OCI-LY7 (cell line): ENCODE measurements around the gene REEP6. TPM values are rescaled to one million over a fixed set of nuclear protein-coding genes. Genes with fewer than 3 reads are reported as not detected.

ENCODE experiments used
- BruUV-seq: library from RNA; stranded (reverse); fragments of 400-500 nt; replicated peaks from 2 replicates; lab custom pipeline; 2021; lab: Mats Ljungman, UMichigan
- CTCF ChIA-PET: fragments of 300-600 bp; sonication (Branson Sonifier 250); formaldehyde crosslinking; loops from one replicate; lab custom pipeline; 2022; ENCODE audit warnings: antibody characterized with exemption; ENCODE audit not compliant: unreplicated experiment; lab: Charles Lee
- POLR2A ChIA-PET: fragments of 300-600 bp; sonication (Branson Sonifier 250); formaldehyde crosslinking; loops from one replicate; lab custom pipeline; 2022; ENCODE audit warnings: antibody characterized with exemption; lab: Charles Lee
- DNase-seq: peaks from one replicate; pipeline ENCODE4 v3.0.0-alpha.2; 2015; ENCODE audit warnings: low spot score
- H2AFZ ChIP-seq: fragments of 200-600 bp; sonication (generic), shearing (Covaris generic); 2 replicates; pipeline ENCODE4 v1.6.1; 2014; ENCODE audit warnings: mild to moderate bottlenecking, antibody characterized with exemption, low read length, moderate library complexity
- H3K27ac ChIP-seq: fragments of 200-600 bp; sonication (generic); 2 replicates; pipeline ENCODE4 v1.5.1; 2014; ENCODE audit warnings: mixed run types, low read depth, mild to moderate bottlenecking, moderate library complexity, low read length, inconsistent platforms; ENCODE audit not compliant: poor library complexity, severe bottlenecking
- H3K36me3 ChIP-seq: fragments of 200-600 bp; sonication (generic); 2 replicates; pipeline ENCODE4 v1.6.1; 2014; ENCODE audit warnings: mild to moderate bottlenecking, antibody characterized with exemption, low read length, moderate library complexity, mixed read lengths; ENCODE audit not compliant: insufficient read depth
- H3K4me1 ChIP-seq: fragments of 200-600 bp; sonication (generic); 2 replicates; pipeline ENCODE4 v1.5.1; 2014; ENCODE audit warnings: mild to moderate bottlenecking, low read length; ENCODE audit not compliant: insufficient read depth, poor library complexity, severe bottlenecking
- H3K4me2 ChIP-seq: fragments of 200-600 bp; sonication (generic); 2 replicates; pipeline ENCODE4 v1.6.1; 2014; ENCODE audit warnings: mild to moderate bottlenecking, low read length
- H3K4me3 ChIP-seq: fragments of 200-600 bp; sonication (generic); 2 replicates; pipeline ENCODE4 v1.5.1; 2014; ENCODE audit warnings: mild to moderate bottlenecking, low read depth, low read length; ENCODE audit not compliant: poor library complexity, severe bottlenecking
- H3K79me2 ChIP-seq: fragments of 200-600 bp; sonication (generic); 2 replicates; pipeline ENCODE4 v1.6.1; 2016; ENCODE audit warnings: low read depth, mild to moderate bottlenecking, low read length, moderate library complexity, mixed read lengths; ENCODE audit not compliant: insufficient read depth
- H3K9me2 ChIP-seq: fragments of 200-600 bp; sonication (generic); 2 replicates; pipeline ENCODE4 v1.6.1; 2016; ENCODE audit warnings: mild to moderate bottlenecking, low read length, mixed read lengths; ENCODE audit not compliant: insufficient read depth
- H3K9me3 ChIP-seq: fragments of 200-600 bp; sonication (generic); 2 replicates; pipeline ENCODE4 v1.6.1; 2014; ENCODE audit warnings: mild to moderate bottlenecking, mixed run types, low read length, mixed read lengths
- H4K20me1 ChIP-seq: fragments of 200-600 bp; sonication (generic); 2 replicates; pipeline ENCODE4 v1.6.1; 2014; ENCODE audit warnings: mild to moderate bottlenecking, antibody characterized with exemption, low read length, moderate library complexity, mixed read lengths; ENCODE audit not compliant: insufficient read depth
- CTCF ChIP-seq: fragments of 200-600 bp; sonication (generic); conservative IDR thresholded peaks from 2 replicates; pipeline ENCODE4 v1.5.1; 2014; ENCODE audit warnings: mild to moderate bottlenecking, antibody characterized with exemption, low read length, moderate library complexity, mixed read lengths
- EZH2phosphoT487 ChIP-seq: fragments of 200-600 bp; sonication (generic); IDR thresholded peaks from 2 replicates; pipeline ENCODE4 v1.6.1; 2018; ENCODE audit warnings: low read depth, borderline replicate concordance, mild to moderate bottlenecking, mixed run types, antibody characterized with exemption, low read length, moderate library complexity, mixed read lengths
- intact Hi-C: fragments of 100-400 bp; cut with micrococcal nuclease; formaldehyde crosslinking; loops from one replicate; pipeline ENCODE4 v1.10.0; 2022; ENCODE audit not compliant: unreplicated experiment
- total RNA-seq, 2 experiments: library from RNA; depleted of rRNA in 1 of 2; stranded (reverse); fragments of >200 nt in 1 of 2; shearing (Covaris generic) in 1 of 2; gene quantifications; 2 replicates each; pipeline ENCODE4 v1.2.3, GENCODE V29; 2014 to 2022

The REEP6 gene
- total RNA-seq, 2 experiments from 2014 or later = 1.3 to 3.6 TPM

GRCh38 chr19:1487576-1488281, 3.3 kb upstream of the REEP6 start:
- BruUV-seq = no TSS peak
- TF ChIP-seq CTCF = no peak
- TF ChIP-seq EZH2phosphoT487 = no peak

GRCh38 chr19:1488282-1488601, 2.7 kb upstream of the REEP6 start:
- CTCF ChIA-PET = no interaction called here
- Histone ChIP-seq H2AFZ (no peak overlapping the region), H3K4me1 (peaks cover 16% of the 10 kb centered on the region), H3K9me2 (no peaks in the 10 kb centered on the region), H3K79me2 (no peaks in the 10 kb centered on the region), H3K4me3 (no peak overlapping the region), H3K27ac (no peak overlapping the region), H4K20me1 (no peaks in the 10 kb centered on the region), H3K9me3 (no peaks in the 10 kb centered on the region), H3K36me3 (no peaks in the 10 kb centered on the region), H3K4me2 (no peak overlapping the region)
- intact Hi-C loops = no loop called here
- DNase-seq = no peak
- TF ChIP-seq EZH2phosphoT487 (no peak), CTCF (no peak)
- BruUV-seq = no TSS peak
- POLR2A ChIA-PET = no interaction called here

More at GRCh38 chr19:1487576-1488281, 3.3 kb upstream of the REEP6 start:
- no peaks in the 10 kb centered on the region for H4K20me1 ChIP-seq
- DNase-seq = no peak
- no peaks in the 10 kb centered on the region for H3K9me2 ChIP-seq
- POLR2A ChIA-PET = no interaction called here
- no peaks in the 10 kb centered on the region for H3K36me3 ChIP-seq
- no peak overlapping the region for H3K4me2 ChIP-seq
- no peak overlapping the region for H2AFZ ChIP-seq
- H3K79me2 ChIP-seq = no peaks in the 10 kb centered on the region
- intact Hi-C loops = no loop called here
- H3K27ac ChIP-seq = no peak overlapping the region
- CTCF ChIA-PET = no interaction called here
- peaks cover 16% of the 10 kb centered on the region for H3K4me1 ChIP-seq
- H3K4me3 ChIP-seq = no peak overlapping the region
- no peaks in the 10 kb centered on the region for H3K9me3 ChIP-seq
